Liver (tissue), 2 donors: ENCODE results near the gene ARAP1.

Experiments
- RXRA ChIP-seq, 2 donors: IDR thresholded peaks; 2 replicates each; pipeline ENCODE4 v1.6.1; 2017 to 2018; ENCODE audit warnings: antibody characterized with exemption in 2 of 2, mild to moderate bottlenecking in 1 of 2
- SP1 ChIP-seq: IDR thresholded peaks from 2 replicates; pipeline ENCODE4 v1.6.1; 2018; ENCODE audit warnings: antibody characterized with exemption, mild to moderate bottlenecking
- TF ChIP-seq, protein P1 (sequence below): IDR thresholded peaks from 2 replicates; pipeline ENCODE4 v1.6.1; 2016; ENCODE audit warnings: antibody characterized with exemption
- donor health status: healthy.

DNA sequence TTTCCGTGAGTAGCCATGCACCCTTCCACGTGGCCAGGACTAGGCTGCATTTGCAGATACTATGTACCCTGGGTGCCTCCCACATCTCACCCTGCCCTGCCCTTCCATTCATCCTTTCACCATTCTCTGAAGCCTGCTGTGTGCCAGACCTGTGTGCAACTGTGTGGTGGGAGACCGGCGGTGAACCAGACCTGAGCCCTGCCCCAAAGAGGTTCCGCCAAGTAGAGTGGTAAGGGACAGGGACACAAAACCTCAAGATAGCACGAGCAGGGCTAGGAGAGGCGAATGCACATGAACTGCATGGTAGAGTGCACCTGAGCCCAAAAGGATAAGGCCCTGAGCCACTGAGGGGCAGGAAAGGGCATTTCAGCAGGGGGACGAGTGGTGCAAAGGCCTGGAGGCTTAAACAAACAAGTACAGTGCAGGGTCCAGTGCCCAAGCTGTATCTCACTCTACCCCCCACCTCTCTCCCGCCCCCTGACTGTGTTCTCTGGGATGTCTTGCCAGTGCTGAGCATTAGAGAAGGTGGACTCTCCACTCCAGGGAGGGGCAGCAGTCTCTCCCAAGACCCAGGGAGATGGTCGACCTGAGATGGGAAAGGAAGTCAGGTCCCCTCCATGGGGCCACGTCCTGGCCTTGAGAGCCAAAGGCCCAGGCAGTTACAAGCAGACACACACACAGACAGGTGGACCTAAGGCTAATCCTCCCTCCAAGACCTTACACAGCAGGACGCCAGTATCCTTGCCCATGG is 14.1 kb upstream of the ARAP1 start:
- TF ChIP-seq SP1 (peak; percentile 44), RXRA (IDR thresholded peaks at IDR 0.05) (peak; percentile 78 to 80)
- TF ChIP-seq, protein P1, sequence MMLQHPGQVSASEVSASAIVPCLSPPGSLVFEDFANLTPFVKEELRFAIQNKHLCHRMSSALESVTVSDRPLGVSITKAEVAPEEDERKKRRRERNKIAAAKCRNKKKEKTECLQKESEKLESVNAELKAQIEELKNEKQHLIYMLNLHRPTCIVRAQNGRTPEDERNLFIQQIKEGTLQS, result no peak
